Keratinocyte (primary cell): ENCODE measurements around the gene HDX. TPM values are rescaled to one million over a fixed set of nuclear protein-coding genes. Genes with fewer than 3 reads are reported as not detected.

ENCODE experiments used
- polyA plus RNA-seq, 5 experiments: library from polyadenylated mRNA; depleted of rRNA in 3 of 5; stranded (reverse) in 3 of 5; stranded (forward) in 1 of 5; unstranded in 1 of 5; fragments of >200 nt; gene quantifications; 1 replicate in 1 of 5; 2 replicates in 3 of 5; 3 replicates in 1 of 5; pipeline versions ENCODE4 v1.2.1 to v1.2.3, GENCODE V29; 2011 to 2012; ENCODE audit warnings: missing spikeins in 2 of 5, low read depth in 1 of 5, low replicate concordance in 1 of 5
- small RNA-seq, 3 experiments: library from RNA; depleted of rRNA; stranded (forward); fragments of <200 nt; gene quantifications; one replicate each; pipeline ENCODE3, GENCODE V24; 2012; ENCODE audit warnings: low read depth in 3 of 3, low replicate concordance in 1 of 3; ENCODE audit not compliant: insufficient read length in 3 of 3

HDX gene
- polyA plus RNA-seq, 1 donor (not counting 4 experiments of a cell fraction or from before 2014, with no cell fraction given): 2.2 TPM

Small RNAs within 50 kb of the gene (small RNA-seq; reads per million reads assigned to genes)
- gene AL450471.1: 0 reads per million in 3 experiments
